ENCODE data around the gene TMEM53. TPM values are rescaled to one million over a fixed set of nuclear protein-coding genes. Genes with fewer than 3 reads are reported as not detected.

The TMEM53 gene
- total RNA-seq, 2 donors from 2014 or later, result 3.9 to 12.9 TPM

- H3K27me3 ChIP-seq (replicated peaks; ENCODE audit: insufficient read depth), result no peaks in the 10 kb centered on the region
- H3K4me1 ChIP-seq (ENCODE audit: control insufficient read depth in 1 of 2, low read depth in 2 of 2), result no peaks in the 10 kb centered on the region
- ATAC-seq (ENCODE audit: insufficient number of reproducible peaks, low FRiP score, low read depth) (no peak), DNase-seq (ENCODE audit: low spot score) (no peak)
- no peaks in the 10 kb centered on the region for H3K9me3 ChIP-seq
- H3K27ac ChIP-seq, result no peak overlapping the region
- TF ChIP-seq CTCF (IDR thresholded peaks at IDR 0.05), result no peak
- H3K4me3 ChIP-seq, result no peak overlapping the region
- no peaks in the 10 kb centered on the region for H3K36me3 ChIP-seq
Measured at GRCh38 chr1:44693900-44694299, 19.6 kb upstream of the TMEM53 start.

DNA sequence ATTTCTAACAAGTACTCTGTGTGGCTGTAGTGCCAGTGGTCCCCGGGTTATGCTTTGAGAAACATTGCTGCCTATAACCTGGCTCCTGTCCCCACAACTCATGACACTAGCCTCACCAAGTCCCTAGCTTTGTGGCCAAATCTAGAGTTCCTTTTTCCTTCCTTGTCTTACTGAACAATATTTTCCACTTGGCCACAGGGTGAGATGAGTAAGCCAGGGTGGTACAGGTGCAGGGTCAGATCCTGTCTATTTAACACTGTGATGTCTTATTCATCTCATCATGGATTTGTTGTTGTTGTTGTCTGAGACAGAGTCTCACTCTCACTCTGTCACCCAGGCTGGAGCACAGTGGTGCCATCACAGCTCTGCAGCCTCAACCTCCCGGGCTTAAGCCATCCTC lies 18.9 kb upstream of the TMEM53 start:
- Histone ChIP-seq H3K27ac (no peak overlapping the region), H3K27me3 (replicated peaks; ENCODE audit: insufficient read depth) (no peaks in the 10 kb centered on the region), H3K4me1 (ENCODE audit: control insufficient read depth in 1 of 2, low read depth in 2 of 2) (no peaks in the 10 kb centered on the region), H3K9me3 (no peaks in the 10 kb centered on the region), H3K4me3 (no peak overlapping the region), H3K36me3 (no peaks in the 10 kb centered on the region)
- no peak for DNase-seq (ENCODE audit: low spot score)
- no peak for TF ChIP-seq CTCF (IDR thresholded peaks at IDR 0.05)
- ATAC-seq (ENCODE audit: insufficient number of reproducible peaks, low FRiP score, low read depth), result no peak

GRCh38 chr1:44689447-44689765 lies 15.1 kb upstream of the TMEM53 start:
- TF ChIP-seq CTCF (IDR thresholded peaks at IDR 0.05), result no peak
- no peak overlapping the region for H3K27ac ChIP-seq
- H3K4me1 ChIP-seq (ENCODE audit: control insufficient read depth in 1 of 2, low read depth in 2 of 2), result no peaks in the 10 kb centered on the region

DNA sequence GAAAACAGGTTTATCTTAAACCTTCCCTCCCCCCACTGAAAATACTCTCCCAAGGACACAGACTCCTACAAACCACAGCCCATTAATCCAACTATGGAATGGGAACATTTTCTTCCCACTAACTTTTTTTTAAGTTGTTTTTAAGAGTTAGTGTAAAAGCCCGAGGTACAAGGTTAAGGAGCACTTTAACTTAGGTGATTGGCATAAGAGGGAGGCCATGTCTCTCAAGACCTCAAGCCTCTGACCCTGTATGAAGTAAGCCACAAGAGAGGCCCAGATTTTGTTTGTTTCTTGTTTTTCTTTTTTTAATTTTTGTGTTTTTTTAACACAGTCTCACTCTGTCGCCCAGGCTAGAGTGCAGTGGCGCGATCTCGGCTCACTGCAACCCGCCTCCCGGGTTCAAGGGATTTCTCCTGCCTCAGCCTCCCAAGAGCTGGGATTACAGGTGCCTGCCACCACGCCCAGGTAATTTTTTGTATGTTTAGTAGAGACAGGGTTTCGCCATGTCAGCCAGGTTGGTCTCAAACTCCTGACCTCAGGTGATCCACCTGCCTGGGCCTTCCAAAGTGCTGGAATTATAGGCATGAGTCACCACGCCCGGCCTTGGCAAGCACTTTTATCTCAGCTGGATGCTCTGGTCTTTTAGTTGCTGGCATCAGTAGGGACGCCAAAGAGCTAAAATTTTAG lies 14.6 kb upstream of the TMEM53 start:
- no peaks in the 10 kb centered on the region for H3K9me3 ChIP-seq
- H3K27ac ChIP-seq, result no peak overlapping the region
- no peaks in the 10 kb centered on the region for H3K27me3 ChIP-seq (replicated peaks; ENCODE audit: insufficient read depth)
- ATAC-seq (ENCODE audit: insufficient number of reproducible peaks, low FRiP score, low read depth) (no peak), DNase-seq (ENCODE audit: low spot score) (no peak)
- H3K4me3 ChIP-seq, result no peak overlapping the region
- TF ChIP-seq CTCF (IDR thresholded peaks at IDR 0.05), result no peak
- H3K36me3 ChIP-seq, result no peaks in the 10 kb centered on the region
- no peaks in the 10 kb centered on the region for H3K4me1 ChIP-seq (ENCODE audit: control insufficient read depth in 1 of 2, low read depth in 2 of 2)

More at GRCh38 chr1:44689447-44689765, 15.1 kb upstream of the TMEM53 start:
- ATAC-seq (ENCODE audit: insufficient number of reproducible peaks, low FRiP score, low read depth) (no peak), DNase-seq (ENCODE audit: low spot score) (no peak)
- Histone ChIP-seq H3K9me3 (no peaks in the 10 kb centered on the region), H3K4me3 (no peak overlapping the region), H3K36me3 (no peaks in the 10 kb centered on the region), H3K27me3 (replicated peaks; ENCODE audit: insufficient read depth) (no peaks in the 10 kb centered on the region)

- H3K27ac ChIP-seq, result no peak overlapping the region
- no peak overlapping the region for H3K4me3 ChIP-seq
- H3K9me3 ChIP-seq, result no peaks in the 10 kb centered on the region
- H3K4me1 ChIP-seq (ENCODE audit: control insufficient read depth in 1 of 2, low read depth in 2 of 2), result no peaks in the 10 kb centered on the region
- ATAC-seq (ENCODE audit: insufficient number of reproducible peaks, low FRiP score, low read depth) (no peak), DNase-seq (ENCODE audit: low spot score) (no peak)
- TF ChIP-seq CTCF (IDR thresholded peaks at IDR 0.05), result no peak
- H3K36me3 ChIP-seq, result no peaks in the 10 kb centered on the region
- no peaks in the 10 kb centered on the region for H3K27me3 ChIP-seq (replicated peaks; ENCODE audit: insufficient read depth)
Measured at GRCh38 chr1:44685881-44686280, 11.6 kb upstream of the TMEM53 start.
